Measurements from ENCODE around the gene UBXN10. TPM values are rescaled to one million over a fixed set of nuclear protein-coding genes. Genes with fewer than 3 reads are reported as not detected.

UBXN10 gene
- not detected in 2 replicates for total RNA-seq (2014; rRNA removed; shearing (Covaris generic))

- H3K4me1 ChIP-seq: no peaks in the 10 kb centered on the region
- no peak for DNase-seq
- no peaks in the 10 kb centered on the region for H3K36me3 ChIP-seq
- no peak within 1 kb of the TSS for H3K4me3 ChIP-seq
- H3K9me3 ChIP-seq (replicated peaks): no peaks in the 10 kb centered on the region
- H3K27ac ChIP-seq: no peak within 1 kb of the TSS
- H3K27me3 ChIP-seq: peaks cover 34% of the 10 kb centered on the region
Observed at GRCh38 chr1:20185834-20186782, at the start of gene UBXN10, which contains the start of gene PLA2G2C. TSS of gene UBXN10 (plus strand) at chr1:20186096. CDS start at chr1:20190562, 4,466 bp downstream. TSS of gene PLA2G2C (minus strand) at chr1:20186518. CDS start at chr1:20177363, 9,155 bp downstream.

GRCh38 chr1:20136249-20136648 is 49.6 kb upstream of the UBXN10 start:
- Histone ChIP-seq H3K27ac (no peak overlapping the region), H3K36me3 (no peaks in the 10 kb centered on the region), H3K4me3 (no peak overlapping the region), H3K9me3 (replicated peaks) (no peaks in the 10 kb centered on the region), H3K4me1 (no peaks in the 10 kb centered on the region), H3K27me3 (no peaks in the 10 kb centered on the region)
- no peak for DNase-seq

- H3K27ac ChIP-seq: no peak overlapping the region
- no peaks in the 10 kb centered on the region for H3K27me3 ChIP-seq
- H3K9me3 ChIP-seq (replicated peaks): no peaks in the 10 kb centered on the region
- H3K4me3 ChIP-seq: no peak overlapping the region
- no peaks in the 10 kb centered on the region for H3K4me1 ChIP-seq
- no peak for DNase-seq
- H3K36me3 ChIP-seq: no peaks in the 10 kb centered on the region
Observed at GRCh38 chr1:20137055-20137454, 48.8 kb upstream of the UBXN10 start.

GRCh38 chr1:20137604-20138003 is 48.3 kb upstream of the UBXN10 start:
- Histone ChIP-seq H3K27ac (no peak overlapping the region), H3K4me1 (no peaks in the 10 kb centered on the region), H3K36me3 (no peaks in the 10 kb centered on the region), H3K4me3 (no peak overlapping the region), H3K27me3 (no peaks in the 10 kb centered on the region), H3K9me3 (replicated peaks) (no peaks in the 10 kb centered on the region)
- DNase-seq: no peak

- Histone ChIP-seq H3K4me1 (no peaks in the 10 kb centered on the region), H3K27ac (no peak overlapping the region), H3K4me3 (no peak overlapping the region), H3K36me3 (no peaks in the 10 kb centered on the region), H3K27me3 (no peaks in the 10 kb centered on the region), H3K9me3 (replicated peaks) (no peaks in the 10 kb centered on the region)
- DNase-seq: no peak
Observed at GRCh38 chr1:20138346-20138745, 47.5 kb upstream of the UBXN10 start.

- Histone ChIP-seq H3K36me3 (no peaks in the 10 kb centered on the region), H3K4me1 (no peaks in the 10 kb centered on the region), H3K27ac (no peak within 1 kb of the TSS), H3K27me3 (no peaks in the 10 kb centered on the region), H3K4me3 (no peak within 1 kb of the TSS), H3K9me3 (replicated peaks) (no peaks in the 10 kb centered on the region)
- DNase-seq: no peak
Observed at GRCh38 chr1:20138961-20139550, 46.8 kb upstream of the UBXN10 start, which contains the start of gene PLA2G2F. TSS of gene PLA2G2F (plus strand) at chr1:20139323. CDS start at chr1:20139428, 105 bp downstream.

GRCh38 chr1:20139776-20140612 is 45.9 kb upstream of the UBXN10 start:
- no peaks in the 10 kb centered on the region for H3K36me3 ChIP-seq

GRCh38 chr1:20141001-20141400 is 44.9 kb upstream of the UBXN10 start:
- no peaks in the 10 kb centered on the region for H3K36me3 ChIP-seq
- H3K4me1 ChIP-seq: no peaks in the 10 kb centered on the region
- H3K4me3 ChIP-seq: no peak overlapping the region
- H3K9me3 ChIP-seq (replicated peaks): no peaks in the 10 kb centered on the region
- no peaks in the 10 kb centered on the region; the same call in 1 of the 2 replicates for H3K27me3 ChIP-seq
- H3K27ac ChIP-seq: no peak overlapping the region
- DNase-seq: no peak

More at GRCh38 chr1:20139776-20140612, 45.9 kb upstream of the UBXN10 start:
- no peaks in the 10 kb centered on the region for H3K9me3 ChIP-seq (replicated peaks)
- no peak overlapping the region for H3K4me3 ChIP-seq
- no peak overlapping the region for H3K27ac ChIP-seq
- DNase-seq: no peak
- H3K4me1 ChIP-seq: no peaks in the 10 kb centered on the region
- H3K27me3 ChIP-seq: no peaks in the 10 kb centered on the region; the same call in 1 of the 2 replicates

GRCh38 chr1:20141466-20141865 is 44.4 kb upstream of the UBXN10 start:
- no peaks in the 10 kb centered on the region for H3K36me3 ChIP-seq
- H3K27me3 ChIP-seq: no peaks in the 10 kb centered on the region; the same call in 1 of the 2 replicates
- no peak for DNase-seq
- no peaks in the 10 kb centered on the region for H3K9me3 ChIP-seq (replicated peaks)
- H3K4me1 ChIP-seq: no peaks in the 10 kb centered on the region
- H3K4me3 ChIP-seq: no peak overlapping the region
- no peak overlapping the region for H3K27ac ChIP-seq

- no peak for DNase-seq
- Histone ChIP-seq H3K9me3 (replicated peaks) (no peaks in the 10 kb centered on the region), H3K4me1 (no peaks in the 10 kb centered on the region), H3K27me3 (no peaks in the 10 kb centered on the region; the same call in 1 of the 2 replicates), H3K4me3 (no peak overlapping the region), H3K27ac (no peak overlapping the region), H3K36me3 (no peaks in the 10 kb centered on the region)
Observed at GRCh38 chr1:20142001-20142710, 43.7 kb upstream of the UBXN10 start.

GRCh38 chr1:20143318-20143717 is 42.6 kb upstream of the UBXN10 start:
- Histone ChIP-seq H3K36me3 (no peaks in the 10 kb centered on the region), H3K4me3 (no peak overlapping the region), H3K9me3 (replicated peaks) (no peaks in the 10 kb centered on the region), H3K4me1 (no peaks in the 10 kb centered on the region), H3K27me3 (no peaks in the 10 kb centered on the region; the same call in 1 of the 2 replicates), H3K27ac (no peak overlapping the region)
- no peak for DNase-seq

- DNase-seq: no peak
- Histone ChIP-seq H3K9me3 (replicated peaks) (no peaks in the 10 kb centered on the region), H3K27me3 (no peaks in the 10 kb centered on the region; the same call in 1 of the 2 replicates), H3K36me3 (no peaks in the 10 kb centered on the region), H3K4me1 (no peaks in the 10 kb centered on the region), H3K4me3 (no peak overlapping the region), H3K27ac (no peak overlapping the region)
Observed at GRCh38 chr1:20143734-20144565, 41.9 kb upstream of the UBXN10 start.

- Histone ChIP-seq H3K27me3 (no peaks in the 10 kb centered on the region; the same call in 1 of the 2 replicates), H3K36me3 (no peaks in the 10 kb centered on the region), H3K4me3 (no peak overlapping the region), H3K27ac (no peak overlapping the region), H3K4me1 (peaks cover 4% of the 10 kb centered on the region; the same call in 1 of the 2 replicates), H3K9me3 (replicated peaks) (no peaks in the 10 kb centered on the region)
- no peak for DNase-seq
Observed at GRCh38 chr1:20147846-20148570, 37.9 kb upstream of the UBXN10 start.

Measured in SJCRH30 (cell line).